GM06990 (cell line): Measurements from ENCODE around the gene NTRK3.

Experiments used
- DNase-seq: peaks from one replicate; pipeline ENCODE4 v3.0.0-alpha.2; 2011; ENCODE audit not compliant: insufficient read length; ENCODE audit errors: extremely low read depth
- H3K27me3 ChIP-seq: replicated peaks from 2 replicates; pipeline ENCODE4 v1.6.0; 2011; ENCODE audit warnings: low read length; ENCODE audit not compliant: control insufficient read depth, insufficient read depth
- H3K36me3 ChIP-seq: 2 replicates; pipeline ENCODE4 v1.5.1; 2011; ENCODE audit warnings: low read length; ENCODE audit not compliant: control insufficient read depth, insufficient read depth
- H3K4me3 ChIP-seq: replicated peaks from 2 replicates; pipeline ENCODE4 v1.5.1; 2011; ENCODE audit warnings: low read depth, mild to moderate bottlenecking, control low read depth, low read length
- TF ChIP-seq, protein P1 (sequence below): IDR thresholded peaks from 2 replicates; pipeline ENCODE4 v1.5.1; 2011; ENCODE audit warnings: low read length, control low read depth, mild to moderate bottlenecking, inconsistent platforms; ENCODE audit not compliant: insufficient read depth, poor library complexity, severe bottlenecking

The NTRK3 gene

DNA sequence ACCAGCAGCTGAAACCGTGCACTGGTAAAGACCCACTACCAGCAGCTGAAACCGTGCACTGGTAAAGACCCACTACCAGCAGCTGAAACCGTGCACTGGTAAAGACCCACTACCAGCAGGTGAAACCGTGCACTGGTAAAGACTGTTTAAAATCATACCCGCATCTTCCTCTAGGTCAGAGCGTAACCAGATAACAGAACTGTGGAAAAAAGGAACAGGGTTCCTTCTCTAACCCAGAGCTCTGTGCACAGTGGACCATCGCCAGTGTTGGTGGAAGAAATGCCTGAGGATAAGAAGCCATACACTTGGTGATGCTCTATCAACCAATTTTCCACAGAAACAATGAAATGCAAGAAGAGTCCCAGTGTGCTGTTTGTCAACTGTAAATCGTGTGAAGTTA, 243.4 kb downstream of the NTRK3 start:
- Histone ChIP-seq H3K4me3 (no peak overlapping the region), H3K36me3 (no peaks in the 10 kb centered on the region), H3K27me3 (no peaks in the 10 kb centered on the region)
- DNase-seq: no peak
- TF ChIP-seq, protein P1, sequence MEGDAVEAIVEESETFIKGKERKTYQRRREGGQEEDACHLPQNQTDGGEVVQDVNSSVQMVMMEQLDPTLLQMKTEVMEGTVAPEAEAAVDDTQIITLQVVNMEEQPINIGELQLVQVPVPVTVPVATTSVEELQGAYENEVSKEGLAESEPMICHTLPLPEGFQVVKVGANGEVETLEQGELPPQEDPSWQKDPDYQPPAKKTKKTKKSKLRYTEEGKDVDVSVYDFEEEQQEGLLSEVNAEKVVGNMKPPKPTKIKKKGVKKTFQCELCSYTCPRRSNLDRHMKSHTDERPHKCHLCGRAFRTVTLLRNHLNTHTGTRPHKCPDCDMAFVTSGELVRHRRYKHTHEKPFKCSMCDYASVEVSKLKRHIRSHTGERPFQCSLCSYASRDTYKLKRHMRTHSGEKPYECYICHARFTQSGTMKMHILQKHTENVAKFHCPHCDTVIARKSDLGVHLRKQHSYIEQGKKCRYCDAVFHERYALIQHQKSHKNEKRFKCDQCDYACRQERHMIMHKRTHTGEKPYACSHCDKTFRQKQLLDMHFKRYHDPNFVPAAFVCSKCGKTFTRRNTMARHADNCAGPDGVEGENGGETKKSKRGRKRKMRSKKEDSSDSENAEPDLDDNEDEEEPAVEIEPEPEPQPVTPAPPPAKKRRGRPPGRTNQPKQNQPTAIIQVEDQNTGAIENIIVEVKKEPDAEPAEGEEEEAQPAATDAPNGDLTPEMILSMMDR: no peak

DNA sequence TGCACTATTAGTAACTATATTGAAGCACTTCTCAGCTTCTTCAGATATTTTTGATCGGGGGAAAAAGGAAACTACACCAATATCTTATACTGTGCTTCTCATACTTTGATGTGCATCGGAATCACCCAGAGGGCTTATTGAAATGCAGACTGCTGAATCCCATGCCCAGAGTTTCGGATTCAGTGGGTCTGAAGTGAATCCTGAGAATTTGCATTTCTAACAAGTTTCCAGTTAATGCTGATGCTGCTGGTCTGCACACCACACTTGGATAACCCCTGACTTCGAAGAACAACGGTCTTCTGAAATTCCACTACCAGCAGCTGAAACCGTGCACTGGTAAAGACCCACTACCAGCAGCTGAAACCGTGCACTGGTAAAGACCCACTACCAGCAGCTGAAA, 243.9 kb downstream of the NTRK3 start:
- no peak for DNase-seq

DNA sequence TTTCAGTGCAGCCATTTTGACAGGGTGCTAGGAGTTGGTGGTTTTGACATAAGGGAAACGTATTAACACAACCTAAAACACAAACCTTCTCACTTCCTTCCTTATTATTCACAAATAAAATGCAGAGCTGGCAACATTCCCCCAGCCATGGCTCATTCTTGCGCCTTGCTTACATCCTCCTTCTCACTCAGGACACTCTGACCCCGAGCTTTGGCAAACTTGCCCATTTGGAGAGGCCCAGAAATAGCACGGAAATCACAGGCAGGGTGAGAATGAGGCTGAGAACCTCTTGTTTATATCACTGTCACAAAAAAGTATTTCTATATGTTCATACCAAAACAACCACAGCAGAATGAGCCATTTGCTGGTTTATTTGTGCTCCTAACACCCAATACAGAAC, 244.3 kb downstream of the NTRK3 start:
- Histone ChIP-seq H3K4me3 (no peak overlapping the region), H3K36me3 (no peaks in the 10 kb centered on the region), H3K27me3 (no peaks in the 10 kb centered on the region; the same call in 1 of the 2 replicates)
- TF ChIP-seq, protein P1: no peak
- no peak for DNase-seq

More for the DNA sequence above, 243.9 kb downstream of the NTRK3 start:
- Histone ChIP-seq H3K4me3 (no peak overlapping the region), H3K36me3 (no peaks in the 10 kb centered on the region), H3K27me3 (no peaks in the 10 kb centered on the region)
- TF ChIP-seq, protein P1: no peak

DNA sequence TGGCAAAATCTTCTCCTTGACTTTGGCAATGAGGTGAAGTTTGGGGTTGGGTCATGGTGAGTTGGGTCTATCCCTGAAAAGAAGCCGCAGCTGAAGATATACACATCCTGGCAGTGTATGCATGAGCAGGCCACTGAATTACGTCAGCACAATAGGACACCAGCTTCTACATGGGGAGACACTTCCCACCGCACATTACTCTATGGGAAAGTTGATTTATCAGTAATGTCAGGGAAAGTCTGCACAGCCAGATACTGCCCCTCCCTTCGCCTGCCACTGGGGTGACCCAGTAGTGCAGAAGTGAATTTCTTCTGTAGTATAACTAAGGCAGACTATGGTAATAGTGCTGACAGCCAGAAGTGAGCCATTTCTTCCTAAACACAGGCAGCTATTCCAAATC, 245.0 kb downstream of the NTRK3 start:
- TF ChIP-seq, protein P1: no peak
- Histone ChIP-seq H3K4me3 (no peak overlapping the region), H3K36me3 (no peaks in the 10 kb centered on the region), H3K27me3 (no peaks in the 10 kb centered on the region; the same call in 1 of the 2 replicates)
- DNase-seq: no peak

DNA sequence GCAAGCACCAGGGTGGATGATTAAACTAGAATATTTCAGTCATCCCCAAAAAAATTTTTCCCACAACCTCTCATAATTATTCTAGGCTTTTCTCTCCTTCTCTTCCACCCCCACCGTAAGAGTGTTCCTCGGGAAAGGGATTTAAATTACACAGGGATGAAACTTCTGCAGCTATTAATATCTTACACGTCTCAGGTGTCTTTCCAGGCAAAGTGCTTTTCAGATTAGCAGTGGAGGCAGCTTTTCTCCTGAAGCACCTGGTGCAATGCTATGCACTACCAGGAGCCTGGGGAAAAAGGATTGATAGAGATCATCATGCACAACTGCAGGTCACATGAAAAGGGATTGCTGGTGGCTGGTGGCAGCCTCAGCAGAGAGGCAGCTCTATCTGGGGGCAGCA, 250.4 kb downstream of the NTRK3 start:
- H3K27me3 ChIP-seq: no peaks in the 10 kb centered on the region; the same call in 1 of the 2 replicates
- TF ChIP-seq, protein P1: no peak
- no peaks in the 10 kb centered on the region for H3K36me3 ChIP-seq
- DNase-seq: no peak
- no peak overlapping the region for H3K4me3 ChIP-seq

DNA sequence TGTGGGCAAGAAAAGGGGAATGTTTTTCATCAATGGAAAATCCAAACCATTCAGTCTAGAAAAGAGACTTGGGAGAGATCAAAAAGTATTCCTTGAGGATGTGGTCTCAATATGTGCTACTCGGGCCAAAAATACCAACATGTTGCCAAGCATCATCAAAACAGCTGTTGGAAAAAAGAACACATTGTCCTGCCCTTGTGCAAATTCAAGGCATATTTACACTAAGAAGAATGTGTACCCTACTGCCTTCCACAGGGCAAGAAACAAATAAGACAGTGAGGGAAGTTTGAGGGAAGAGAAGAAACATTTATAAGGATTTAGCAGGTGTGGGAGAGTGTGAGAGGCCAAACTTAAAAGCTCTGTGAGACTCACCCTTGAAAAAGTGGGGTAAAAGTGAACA, 252.1 kb downstream of the NTRK3 start:
- DNase-seq: no peak
- Histone ChIP-seq H3K27me3 (no peaks in the 10 kb centered on the region; the same call in 1 of the 2 replicates), H3K4me3 (no peak overlapping the region), H3K36me3 (no peaks in the 10 kb centered on the region)
- TF ChIP-seq, protein P1: no peak
